ENCODE results near the gene SNX25. TPM values are rescaled to one million over a fixed set of nuclear protein-coding genes. Genes with fewer than 3 reads are reported as not detected.
A peak's percentile ranks its signal among the peaks of the same experiment; 100 is the strongest.

SNX25 gene
- total and polyA plus RNA-seq, 2 donors (not counting 1 experiment from before 2014, with no cell fraction given), result 12.0 to 77.6 TPM

DNA sequence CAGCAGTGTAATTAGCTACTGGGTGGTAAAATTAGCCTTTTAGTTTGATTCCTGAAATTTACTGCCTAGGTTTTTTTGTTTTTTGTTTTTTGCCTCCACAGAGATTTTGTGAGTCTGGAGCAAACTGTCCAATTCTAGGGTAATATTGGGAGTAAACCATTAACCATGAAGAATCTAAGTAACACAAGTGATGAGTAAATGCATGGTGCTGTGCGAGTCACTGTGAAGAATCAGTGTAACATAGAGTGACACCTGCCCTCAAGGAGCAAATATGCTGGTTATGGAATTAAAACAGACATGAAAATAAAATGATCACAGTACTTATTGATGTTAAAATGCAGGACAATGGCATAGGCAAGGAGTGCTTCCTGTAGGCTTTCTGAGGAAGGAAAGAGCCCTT lies 126.2 kb downstream of the SNX25 start:
- H3K4me1 ChIP-seq (ENCODE audit: control insufficient read depth in 2 of 2, insufficient read depth in 2 of 2, low read length in 2 of 2), result peaks cover 8 to 11% of the 10 kb centered on the region in 2 donors
- H3K4me2 ChIP-seq (replicated peaks; ENCODE audit: low read depth, low read length, poor library complexity, severe bottlenecking), result no peak overlapping the region
- Mint-ChIP-seq H3K27me3 (no peaks in the 10 kb centered on the region), H3K27ac (no peak overlapping the region), H3K4me3 (no peak overlapping the region), H3K4me1 (peaks cover 35% of the 10 kb centered on the region), H3K9me3 (ENCODE audit: insufficient read depth) (no peaks in the 10 kb centered on the region)
- no peak for DNase-seq
- 100% methylated on average over 1 of the region's 1 CpG for WGBS (ENCODE audit: insufficient coverage)
- no peaks in the 10 kb centered on the region for H4K20me1 ChIP-seq (ENCODE audit: control insufficient read depth, insufficient read depth, low read length, poor library complexity, severe bottlenecking)
- intact Hi-C loops (cut with micrococcal nuclease), result no loop called here
- CTCF ChIA-PET, result no interaction called here
- H3K27ac ChIP-seq (ENCODE audit: low read length in 2 of 2), result no peak overlapping the region
- H3K9me3 ChIP-seq (ENCODE audit: control extremely low read depth in 1 of 3, control insufficient read depth in 2 of 3, insufficient read depth in 1 of 3, low read length in 2 of 3), result peaks cover 0 to 3% (median 1%) of the 10 kb centered on the region in 3 donors
- ATAC-seq (ENCODE audit: low read depth), result no peak
- POLR2A ChIA-PET, result interaction anchor here (0.7 kb wide), 1 partner anchor 212 kb away, joined by 5 read pairs; no protein-coding TSS in a partner anchor
- no peak overlapping the region for H2AFZ ChIP-seq (ENCODE audit: insufficient read depth, low read depth, low read length, poor library complexity, severe bottlenecking)
- no peak overlapping the region for H3K9ac ChIP-seq (ENCODE audit: low read length)
- H3K27me3 ChIP-seq (replicated peaks in 1 of 4; ENCODE audit: control extremely low read depth in 1 of 4, control insufficient read depth in 3 of 4, insufficient read depth in 4 of 4, low read length in 3 of 4), result no peaks in the 10 kb centered on the region
- TF ChIP-seq EZH2 (IDR thresholded peaks at IDR 0.05; ENCODE audit: borderline replicate concordance, insufficient read depth, low read depth, low read length, poor library complexity, severe bottlenecking), result no peak
- H3K79me2 ChIP-seq (ENCODE audit: control insufficient read depth, insufficient read depth, low read length), result no peaks in the 10 kb centered on the region
- no peak overlapping the region for H3K4me3 ChIP-seq (ENCODE audit: control extremely low read depth in 1 of 5, extremely low read depth in 1 of 5, insufficient read depth in 1 of 5, low read depth in 2 of 5, low read length in 4 of 5)
- H3K36me3 ChIP-seq (replicated peaks in 1 of 2; ENCODE audit: control extremely low read depth in 1 of 2, control insufficient read depth in 1 of 2, extremely low read depth in 1 of 2, insufficient read depth in 2 of 2, low read length in 1 of 2), result peaks cover 2 to 24% of the 10 kb centered on the region in 2 experiments

DNA sequence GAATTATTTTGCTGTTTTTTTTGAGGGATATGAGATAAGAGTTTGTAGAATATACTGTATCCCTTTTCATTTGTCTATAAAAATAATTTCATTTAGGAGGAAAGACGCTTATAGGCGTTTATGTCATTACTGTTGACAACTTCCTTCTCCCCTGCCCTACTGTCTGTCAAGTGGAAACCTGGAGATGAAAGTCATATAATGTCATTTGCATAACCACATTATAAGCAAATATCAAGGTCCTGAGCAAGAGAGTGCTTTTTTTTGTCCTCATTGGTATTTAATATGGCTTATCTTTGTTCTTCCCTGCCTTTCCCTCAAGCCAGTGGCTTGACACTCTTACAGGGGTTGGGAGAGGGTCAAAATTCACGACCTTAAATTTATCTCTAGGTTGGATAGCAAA lies 130.5 kb downstream of the SNX25 start:
- no peak for ATAC-seq (ENCODE audit: low read depth)
- Mint-ChIP-seq H3K27me3 (no peaks in the 10 kb centered on the region), H3K4me1 (peaks cover 62% of the 10 kb centered on the region), H3K9me3 (ENCODE audit: insufficient read depth) (no peaks in the 10 kb centered on the region), H3K4me3 (no peak overlapping the region), H3K27ac (peak overlapping the region; percentile 21)
- no CpG with 5 or more reads among the region's 3 CpGs for WGBS (ENCODE audit: insufficient coverage)
- Histone ChIP-seq H3K4me3 (ENCODE audit: control extremely low read depth in 1 of 5, extremely low read depth in 1 of 5, insufficient read depth in 1 of 5, low read depth in 2 of 5, low read length in 4 of 5) (no peak overlapping the region), H3K27ac (ENCODE audit: low read length in 2 of 2) (no peak overlapping the region), H4K20me1 (ENCODE audit: control insufficient read depth, insufficient read depth, low read length, poor library complexity, severe bottlenecking) (no peaks in the 10 kb centered on the region), H3K79me2 (ENCODE audit: control insufficient read depth, insufficient read depth, low read length) (no peaks in the 10 kb centered on the region), H3K9ac (ENCODE audit: low read length) (no peak overlapping the region), H2AFZ (ENCODE audit: insufficient read depth, low read depth, low read length, poor library complexity, severe bottlenecking) (no peak overlapping the region), H3K36me3 (replicated peaks in 1 of 2; ENCODE audit: control extremely low read depth in 1 of 2, control insufficient read depth in 1 of 2, extremely low read depth in 1 of 2, insufficient read depth in 2 of 2, low read length in 1 of 2) (peaks cover 2 to 26% of the 10 kb centered on the region in 2 experiments), H3K9me3 (ENCODE audit: control extremely low read depth in 1 of 3, control insufficient read depth in 2 of 3, insufficient read depth in 1 of 3, low read length in 2 of 3) (peaks cover 0 to 3% (median 1%) of the 10 kb centered on the region in 3 donors), H3K4me1 (ENCODE audit: control insufficient read depth in 2 of 2, insufficient read depth in 2 of 2, low read length in 2 of 2) (peaks cover 20 to 22% of the 10 kb centered on the region in 2 donors), H3K27me3 (replicated peaks in 1 of 4; ENCODE audit: control extremely low read depth in 1 of 4, control insufficient read depth in 3 of 4, insufficient read depth in 4 of 4, low read length in 3 of 4) (no peaks in the 10 kb centered on the region), H3K4me2 (replicated peaks; ENCODE audit: low read depth, low read length, poor library complexity, severe bottlenecking) (no peak overlapping the region)
- peak; percentile 27 for DNase-seq
- intact Hi-C loops (cut with micrococcal nuclease), result loop anchor here (10.0 kb wide), 1 partner anchor 45 kb away; no protein-coding TSS in a partner anchor
- no peak for TF ChIP-seq EZH2 (IDR thresholded peaks at IDR 0.05; ENCODE audit: borderline replicate concordance, insufficient read depth, low read depth, low read length, poor library complexity, severe bottlenecking)
- TF ChIP-seq, protein P1, sequence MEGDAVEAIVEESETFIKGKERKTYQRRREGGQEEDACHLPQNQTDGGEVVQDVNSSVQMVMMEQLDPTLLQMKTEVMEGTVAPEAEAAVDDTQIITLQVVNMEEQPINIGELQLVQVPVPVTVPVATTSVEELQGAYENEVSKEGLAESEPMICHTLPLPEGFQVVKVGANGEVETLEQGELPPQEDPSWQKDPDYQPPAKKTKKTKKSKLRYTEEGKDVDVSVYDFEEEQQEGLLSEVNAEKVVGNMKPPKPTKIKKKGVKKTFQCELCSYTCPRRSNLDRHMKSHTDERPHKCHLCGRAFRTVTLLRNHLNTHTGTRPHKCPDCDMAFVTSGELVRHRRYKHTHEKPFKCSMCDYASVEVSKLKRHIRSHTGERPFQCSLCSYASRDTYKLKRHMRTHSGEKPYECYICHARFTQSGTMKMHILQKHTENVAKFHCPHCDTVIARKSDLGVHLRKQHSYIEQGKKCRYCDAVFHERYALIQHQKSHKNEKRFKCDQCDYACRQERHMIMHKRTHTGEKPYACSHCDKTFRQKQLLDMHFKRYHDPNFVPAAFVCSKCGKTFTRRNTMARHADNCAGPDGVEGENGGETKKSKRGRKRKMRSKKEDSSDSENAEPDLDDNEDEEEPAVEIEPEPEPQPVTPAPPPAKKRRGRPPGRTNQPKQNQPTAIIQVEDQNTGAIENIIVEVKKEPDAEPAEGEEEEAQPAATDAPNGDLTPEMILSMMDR (IDR thresholded peaks at IDR 0.05), result no peak
- ChIA-PET CTCF (no interaction called here), POLR2A (no interaction called here)

Data from B cell (primary cell).